Measurements from ENCODE around the gene DCHS1.
"Not testable (repeated sequence)": the region's sequence is repeated elsewhere in the genome, so short reads cannot be mapped to it uniquely, and the experiment has no call there.

Gene DCHS1

GRCh38 chr11:6655790-6656583, at the start of gene DCHS1:
DCHS1 (minus strand) TSS chr11:6655809; CDS start chr11:6641613, 14,196 bp downstream.
- no peak for DNase-seq

DNA sequence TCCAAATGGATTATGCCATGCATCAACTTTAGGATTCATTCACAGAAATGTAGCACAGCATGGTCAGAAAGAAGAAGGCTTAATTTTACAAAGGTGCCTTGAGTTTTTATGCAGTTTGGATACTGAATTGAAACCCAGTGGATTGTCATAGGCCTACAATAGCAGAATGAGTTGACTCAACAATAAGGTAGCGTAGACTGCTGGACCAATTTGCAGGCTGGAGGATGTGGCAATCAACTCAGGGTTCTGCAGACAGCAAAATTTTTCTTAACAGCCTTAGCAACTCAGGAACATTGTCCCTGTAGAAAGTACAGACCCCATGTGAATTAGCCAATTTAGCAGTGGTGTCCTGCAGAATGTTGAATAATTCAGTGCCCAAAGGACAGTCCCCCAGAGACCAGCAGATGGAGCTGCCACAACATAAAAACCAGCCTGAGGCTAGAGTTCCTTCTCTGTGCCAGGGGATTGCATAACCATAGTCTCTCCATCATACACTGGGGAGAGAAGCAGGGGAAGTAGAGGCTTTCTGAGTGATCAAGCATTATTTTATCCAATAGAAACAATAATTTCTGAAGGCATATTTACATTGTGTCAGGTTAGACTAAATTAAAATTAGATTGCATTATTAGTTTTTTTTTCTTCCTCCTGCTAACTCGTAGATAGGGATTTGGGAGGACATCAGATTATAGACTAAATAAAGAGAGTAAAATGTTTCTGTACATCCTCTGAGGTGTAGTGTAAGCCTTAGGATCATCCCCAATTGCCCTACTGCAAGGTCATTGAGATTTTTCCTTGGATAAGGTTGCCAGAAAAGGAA, 47.8 kb upstream of the DCHS1 start:
- DNase-seq = peak; percentile 24

DNA sequence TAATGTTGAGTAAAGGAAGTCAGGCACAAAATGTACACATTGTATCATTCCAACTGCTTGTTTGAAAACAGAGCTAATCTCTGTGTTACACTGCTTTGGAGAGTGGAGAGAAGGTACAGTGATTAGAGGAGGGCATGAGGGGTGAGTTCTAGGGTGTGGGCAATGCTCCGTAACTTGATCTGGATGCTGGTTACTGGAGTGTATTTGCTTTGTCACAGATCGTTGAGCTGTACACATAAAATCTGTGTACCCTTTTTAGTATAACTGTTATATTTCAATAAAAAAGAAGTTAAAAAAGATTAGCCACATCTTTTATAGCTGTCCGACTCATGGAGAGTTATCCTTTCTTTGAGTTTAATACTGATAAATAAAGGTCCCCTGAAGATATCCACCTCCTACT, 46.3 kb upstream of the DCHS1 start:
- not testable (repeated sequence) for DNase-seq

DNA sequence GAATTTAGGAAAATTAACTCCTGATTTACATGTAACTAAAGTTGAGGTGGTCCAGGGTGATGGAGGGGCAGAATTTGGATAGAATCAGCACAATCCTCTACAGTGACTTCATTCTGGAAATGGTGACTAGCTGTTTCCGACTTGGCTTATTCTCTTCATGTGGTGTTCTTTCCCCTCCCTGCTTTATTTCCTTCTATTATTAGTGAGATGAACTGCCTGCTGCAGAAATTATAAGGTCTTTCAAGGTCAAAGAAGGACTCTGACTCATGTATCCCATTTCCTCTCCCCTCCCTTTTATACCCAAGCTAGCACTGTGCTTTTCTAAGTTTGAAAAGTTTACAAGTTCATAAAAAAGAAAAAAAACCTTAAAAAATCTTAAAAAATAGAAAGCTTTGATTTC, 39.8 kb upstream of the DCHS1 start:
- DNase-seq = peak; percentile 12

GRCh38 chr11:6694229-6694535, 38.6 kb upstream of the DCHS1 start:
- no peak for DNase-seq

DNA sequence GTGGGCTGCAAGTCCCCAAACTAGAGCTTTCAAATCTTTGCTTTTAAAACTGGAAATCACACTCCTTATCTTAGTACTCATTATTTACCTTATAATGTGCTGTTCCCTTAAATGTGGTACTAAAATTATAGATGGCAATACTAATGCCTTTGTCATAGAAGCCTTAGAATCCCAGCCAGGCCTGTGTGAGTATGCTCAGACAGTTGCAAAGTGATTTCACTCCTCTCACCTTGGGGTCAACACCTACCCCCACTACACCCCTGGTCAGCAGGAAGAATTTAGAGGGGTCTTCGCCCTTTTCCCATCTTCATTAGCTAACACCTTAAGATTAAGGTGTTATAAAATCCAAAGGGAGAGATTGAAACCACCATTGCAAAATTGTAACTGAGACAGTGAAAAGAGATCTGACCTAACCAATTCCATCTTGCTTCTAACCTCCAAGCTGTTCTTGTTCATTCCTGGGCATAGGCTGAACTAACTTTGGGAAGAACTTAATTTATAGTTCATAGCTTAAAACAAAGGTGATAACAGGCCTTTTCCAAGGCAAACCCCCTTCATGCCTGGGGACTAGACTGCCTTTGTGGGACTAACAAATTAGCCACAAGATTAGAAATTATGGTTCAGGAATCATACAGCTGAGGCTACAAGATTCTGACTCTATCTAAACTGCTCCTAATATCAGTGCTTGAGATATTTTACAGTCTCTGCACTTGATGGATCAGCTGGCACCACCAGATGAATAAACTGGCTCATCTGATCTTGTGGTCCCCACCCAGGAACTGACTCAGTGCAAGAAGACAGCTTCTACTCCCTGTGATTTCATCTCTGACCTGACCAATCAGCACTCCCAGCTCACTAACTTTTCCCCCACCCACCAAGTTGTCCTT, 38.0 kb upstream of the DCHS1 start:
- peak; percentile 74 for DNase-seq

- DNase-seq = no peak
Measured at GRCh38 chr11:6692128-6692527, 36.5 kb upstream of the DCHS1 start.

DNA sequence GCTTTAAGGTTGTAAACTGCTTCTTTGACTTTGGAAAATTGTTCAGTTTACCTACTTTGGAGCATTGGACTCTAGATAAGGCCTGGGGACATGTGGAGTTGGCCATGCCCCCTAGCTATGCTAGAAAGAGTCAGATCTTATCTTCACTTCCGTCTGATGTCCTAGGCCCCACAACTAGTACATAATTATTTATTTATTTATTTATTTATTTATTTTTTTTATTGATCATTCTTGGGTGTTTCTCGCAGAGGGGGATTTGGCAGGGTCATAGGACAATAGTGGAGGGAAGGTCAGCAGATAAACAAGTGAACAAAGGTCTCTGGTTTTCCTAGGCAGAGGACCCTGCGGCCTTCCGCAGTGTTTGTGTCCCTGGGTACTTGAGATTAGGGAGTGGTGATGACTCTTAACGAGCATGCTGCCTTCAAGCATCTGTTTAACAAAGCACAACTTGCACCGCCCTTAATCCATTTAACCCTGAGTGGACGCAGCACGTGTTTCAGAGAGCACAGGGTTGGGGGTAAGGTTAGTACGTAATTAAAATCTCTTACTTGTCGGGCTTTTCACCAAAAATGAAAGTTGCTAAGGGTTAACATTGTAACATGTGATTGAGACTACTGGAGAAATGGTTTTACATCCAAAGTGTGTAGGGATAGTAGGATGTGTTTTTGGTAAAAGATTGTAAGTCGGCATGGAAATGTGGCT, 35.0 kb upstream of the DCHS1 start:
- DNase-seq = not testable (repeated sequence)

DNA sequence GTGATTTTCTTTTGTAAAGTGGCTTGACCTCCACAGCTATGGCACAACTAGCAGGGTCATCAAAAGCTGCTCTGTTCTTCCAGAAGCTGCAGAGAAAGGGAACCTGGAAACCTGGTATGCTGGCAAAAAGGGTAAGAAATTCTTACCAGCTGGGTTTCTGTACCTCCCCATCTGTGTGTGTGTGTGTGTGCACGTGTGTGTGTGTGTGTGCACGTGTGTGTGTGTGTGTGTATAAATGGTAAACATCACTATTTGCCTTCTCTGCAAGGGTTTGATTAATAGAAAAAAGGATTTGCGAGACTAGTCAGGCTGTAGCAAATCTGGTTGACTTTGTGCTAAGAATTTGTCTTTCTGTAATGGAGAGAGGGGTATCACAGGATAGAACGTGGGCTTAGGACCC, 32.3 kb upstream of the DCHS1 start:
- DNase-seq = no peak

GRCh38 chr11:6686006-6686405, 30.4 kb upstream of the DCHS1 start:
- DNase-seq = no peak

DNA sequence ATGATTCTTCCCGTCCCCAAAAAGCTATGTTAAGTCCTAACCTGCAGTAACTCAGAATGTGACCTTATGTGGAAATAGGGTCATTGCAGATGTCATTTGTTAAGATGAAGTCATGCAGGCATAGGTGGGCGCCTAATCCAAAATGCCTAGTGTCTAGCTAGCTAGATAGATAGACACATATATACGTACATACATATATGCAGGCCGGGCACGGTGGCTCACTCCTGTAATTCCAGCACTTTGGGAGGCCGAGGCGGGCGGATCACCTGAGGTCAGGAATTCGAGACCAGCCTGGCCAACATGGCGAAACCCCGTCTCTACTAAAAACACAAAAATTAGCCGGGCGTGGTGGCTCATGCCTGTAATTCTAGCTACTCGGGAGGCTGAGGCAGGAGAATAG, 28.5 kb upstream of the DCHS1 start:
- DNase-seq = not testable (repeated sequence)

- peak; percentile 99 for DNase-seq
Measured at GRCh38 chr11:6682936-6683861, 27.6 kb upstream of the DCHS1 start, which contains the start of gene MRPL17. MRPL17 (minus strand) TSS chr11:6683340; CDS start chr11:6683296, 44 bp downstream.

DNA sequence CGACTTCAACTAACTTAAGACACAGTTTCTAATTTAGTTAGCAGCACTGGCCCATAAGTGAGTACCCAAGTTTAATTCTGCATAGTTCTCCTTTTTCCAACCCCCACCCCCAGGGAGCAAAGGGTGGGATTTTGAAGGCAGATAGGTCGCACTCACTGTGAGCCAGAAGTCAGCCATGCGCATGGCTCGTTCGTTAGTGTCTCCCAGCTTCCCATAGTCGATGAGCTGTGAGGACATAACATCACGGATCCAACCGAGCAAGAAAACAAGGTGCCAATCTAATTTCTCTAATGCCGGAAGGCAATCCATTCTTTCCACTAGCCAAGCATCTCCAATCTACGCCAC, 27.0 kb upstream of the DCHS1 start:
- DNase-seq = no peak

- DNase-seq = peak; percentile 27
Measured at GRCh38 chr11:6681949-6682348, 26.3 kb upstream of the DCHS1 start.

DNA sequence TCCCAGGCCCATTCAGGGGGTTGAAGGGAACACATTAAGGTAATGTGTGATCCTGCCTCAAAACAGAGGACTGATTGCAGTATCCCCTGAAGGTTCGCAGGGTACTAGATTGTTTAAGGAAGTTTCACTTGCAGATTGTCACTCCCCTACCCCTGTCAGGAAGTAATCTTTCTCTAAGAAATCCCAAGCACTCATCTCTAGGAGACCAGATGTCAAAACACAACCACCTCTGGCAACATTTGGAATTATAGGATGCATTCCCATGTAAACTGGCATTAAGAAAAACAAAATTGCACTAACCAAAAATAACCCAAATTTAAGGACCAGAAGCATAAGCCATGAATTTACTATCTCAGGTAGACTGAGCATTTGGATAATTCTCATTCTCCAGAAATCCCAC, 25.9 kb upstream of the DCHS1 start:
- no peak for DNase-seq

DNA sequence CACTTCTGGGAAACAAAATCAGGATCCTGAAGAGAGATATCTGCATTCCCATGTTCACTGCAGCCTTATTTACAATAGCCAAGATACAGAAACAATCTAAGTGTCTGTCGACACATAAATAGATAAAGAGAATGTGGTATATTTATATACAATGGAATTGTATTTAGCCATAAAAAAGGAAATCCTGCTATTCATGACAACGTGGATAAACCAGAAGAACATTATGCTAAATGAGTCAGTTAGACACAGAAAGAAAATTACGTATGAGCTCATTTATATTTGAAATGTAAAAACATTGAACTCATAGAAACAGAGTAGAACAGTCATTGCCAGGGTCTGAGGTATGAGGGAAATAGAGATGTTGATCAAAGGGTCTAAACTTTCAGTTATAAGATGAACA, 21.4 kb upstream of the DCHS1 start:
- no peak for DNase-seq

GRCh38 chr11:6674862-6675261, 19.3 kb upstream of the DCHS1 start:
- DNase-seq = no peak

- DNase-seq = no peak
Measured at GRCh38 chr11:6674219-6674597, 18.6 kb upstream of the DCHS1 start.

- DNase-seq = no peak
Measured at GRCh38 chr11:6673523-6674218, 18.1 kb upstream of the DCHS1 start.

DNA sequence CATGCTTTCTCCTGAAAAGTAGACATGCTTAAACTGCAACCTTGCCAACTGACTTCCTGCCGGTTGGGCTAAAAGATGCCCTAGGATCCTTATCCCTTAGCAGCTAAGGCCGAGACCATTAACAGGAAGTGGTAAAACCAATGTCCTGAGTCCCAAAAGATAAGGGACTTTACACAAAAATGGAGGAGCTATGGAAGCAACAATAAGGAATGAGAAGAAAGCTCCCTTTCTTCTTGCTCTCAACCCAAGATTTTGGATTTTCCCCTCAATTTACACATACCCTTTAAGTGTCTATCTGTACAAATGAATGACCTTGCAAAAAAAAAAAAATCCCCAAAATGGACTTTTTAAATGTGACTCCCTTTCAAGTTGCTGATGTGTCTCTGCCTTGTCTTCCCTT, 16.4 kb upstream of the DCHS1 start:
- no peak for DNase-seq
